ENCODE data around the gene KIF7.
"Not testable (repeated sequence)": the region's sequence is repeated elsewhere in the genome, so short reads cannot be mapped to it uniquely, and the experiment has no call there.

KIF7 gene

GRCh38 chr15:89625716-89626115 lies 29.6 kb downstream of the KIF7 start:
- Mint-ChIP-seq H3K27me3 (no peaks in the 10 kb centered on the region), H3K4me1 (ENCODE audit: low read depth) (no peaks in the 10 kb centered on the region), H3K36me3 (peaks cover 14% of the 10 kb centered on the region), H3K9me3 (ENCODE audit: low read depth) (no peaks in the 10 kb centered on the region), H3K27ac (no peak overlapping the region), H3K4me3 (no peak overlapping the region)

DNA sequence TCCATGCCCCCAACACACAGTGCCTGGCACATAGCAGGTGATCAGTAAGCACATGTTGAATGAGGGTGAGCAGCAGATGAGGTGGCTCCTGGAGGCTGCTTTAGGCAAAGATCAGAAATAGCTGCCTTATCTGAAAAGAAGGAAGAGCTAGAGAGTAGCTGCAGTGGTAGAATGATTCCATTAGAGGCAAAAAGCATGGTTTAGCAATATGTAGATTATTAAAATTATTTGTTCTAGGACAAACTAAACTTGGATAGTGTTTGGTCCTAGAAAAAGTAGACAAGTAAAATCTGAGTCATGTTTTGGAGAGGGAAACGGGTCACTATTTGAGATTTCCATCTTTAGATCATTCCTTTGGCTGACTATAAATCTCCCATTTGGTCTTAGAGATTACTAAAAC lies 32.1 kb downstream of the KIF7 start:
- Mint-ChIP-seq H3K9me3 (ENCODE audit: low read depth) (no peaks in the 10 kb centered on the region), H3K27me3 (no peaks in the 10 kb centered on the region), H3K27ac (no peak overlapping the region), H3K4me1 (ENCODE audit: low read depth) (no peaks in the 10 kb centered on the region), H3K36me3 (peaks cover 13% of the 10 kb centered on the region), H3K4me3 (no peak overlapping the region)

DNA sequence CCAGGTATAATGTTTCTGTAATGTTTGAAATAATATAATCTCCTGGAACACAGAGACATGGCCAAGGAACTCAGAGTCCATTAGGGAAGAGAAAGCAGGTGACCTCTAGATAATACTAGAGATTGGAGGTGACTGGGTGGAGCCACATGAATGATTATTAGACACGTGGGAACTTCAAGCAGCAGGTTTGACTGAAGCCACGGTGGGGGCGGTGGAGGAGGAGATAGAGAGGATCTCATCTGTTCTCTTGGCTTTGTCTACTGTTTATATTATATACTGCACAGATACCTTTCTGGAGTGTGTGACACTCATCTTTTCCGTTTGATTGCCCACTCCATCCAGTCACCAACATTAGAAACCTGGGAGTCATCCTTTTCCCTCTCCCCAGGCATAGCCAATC lies 33.7 kb downstream of the KIF7 start:
- Mint-ChIP-seq H3K4me3 (no peak overlapping the region), H3K9me3 (ENCODE audit: low read depth) (no peaks in the 10 kb centered on the region), H3K36me3 (peaks cover 13% of the 10 kb centered on the region), H3K27ac (no peak overlapping the region), H3K4me1 (ENCODE audit: low read depth) (no peaks in the 10 kb centered on the region), H3K27me3 (no peaks in the 10 kb centered on the region)

DNA sequence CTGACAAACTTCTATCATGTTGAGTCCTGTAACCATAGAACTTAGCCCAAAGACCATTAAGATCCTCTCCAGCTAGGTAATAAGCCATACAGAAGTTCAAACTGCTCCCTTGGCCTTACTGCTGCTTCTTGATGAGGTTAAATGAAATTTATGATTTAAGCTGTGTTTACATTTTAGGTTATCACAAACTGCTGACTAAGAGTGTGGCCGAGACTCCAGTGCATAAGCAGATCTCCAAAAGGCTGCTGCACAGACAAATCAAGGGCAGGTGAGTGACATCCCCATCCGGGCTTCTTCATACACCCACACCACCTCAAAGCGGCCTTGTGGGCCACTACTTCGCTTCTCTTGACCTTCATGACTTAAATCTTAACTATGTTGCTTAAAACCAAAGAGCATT lies 39.0 kb downstream of the KIF7 start:
- Mint-ChIP-seq H3K9me3 (ENCODE audit: low read depth) (peaks cover 20% of the 10 kb centered on the region), H3K4me1 (ENCODE audit: low read depth) (no peaks in the 10 kb centered on the region), H3K36me3 (peaks cover 17% of the 10 kb centered on the region), H3K27me3 (peaks cover 2% of the 10 kb centered on the region), H3K27ac (no peak overlapping the region), H3K4me3 (no peak overlapping the region)

- Mint-ChIP-seq H3K4me3 (no peak overlapping the region), H3K36me3 (peaks cover 19% of the 10 kb centered on the region), H3K27me3 (peaks cover 2% of the 10 kb centered on the region)
Measured at GRCh38 chr15:89615135-89615534, 40.1 kb downstream of the KIF7 start.

DNA sequence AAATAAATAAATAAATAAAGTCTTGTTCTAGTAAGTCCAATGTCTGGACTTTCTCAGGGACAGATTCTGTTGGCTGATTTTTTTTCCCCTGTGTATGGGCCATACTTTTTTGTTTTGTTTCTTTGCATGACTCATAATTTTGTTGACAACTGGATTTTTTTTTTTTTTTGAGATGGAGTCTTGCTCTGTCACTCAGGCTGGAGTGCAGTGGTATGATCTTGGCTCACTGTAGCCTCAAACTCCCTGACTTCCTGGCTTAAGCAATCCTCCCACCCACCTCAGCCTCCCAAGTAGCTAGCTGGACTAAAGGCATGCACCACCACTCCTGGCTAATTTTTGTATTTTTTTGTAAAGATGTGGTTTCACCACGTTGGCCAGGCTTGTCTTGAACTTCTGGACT lies 41.1 kb downstream of the KIF7 start:
- no peak overlapping the region for H3K4me3 Mint-ChIP-seq
- peaks cover 2% of the 10 kb centered on the region for H3K27me3 Mint-ChIP-seq
- peaks cover 23% of the 10 kb centered on the region for H3K9me3 Mint-ChIP-seq (ENCODE audit: low read depth)
- H3K36me3 Mint-ChIP-seq = peaks cover 22% of the 10 kb centered on the region
- H3K27ac Mint-ChIP-seq = no peak overlapping the region
- H3K4me1 Mint-ChIP-seq (ENCODE audit: low read depth) = no peaks in the 10 kb centered on the region

More at GRCh38 chr15:89615135-89615534, 40.1 kb downstream of the KIF7 start:
- no peaks in the 10 kb centered on the region for H3K4me1 Mint-ChIP-seq (ENCODE audit: low read depth)
- H3K9me3 Mint-ChIP-seq (ENCODE audit: low read depth) = peaks cover 23% of the 10 kb centered on the region
- H3K27ac Mint-ChIP-seq = no peak overlapping the region

DNA sequence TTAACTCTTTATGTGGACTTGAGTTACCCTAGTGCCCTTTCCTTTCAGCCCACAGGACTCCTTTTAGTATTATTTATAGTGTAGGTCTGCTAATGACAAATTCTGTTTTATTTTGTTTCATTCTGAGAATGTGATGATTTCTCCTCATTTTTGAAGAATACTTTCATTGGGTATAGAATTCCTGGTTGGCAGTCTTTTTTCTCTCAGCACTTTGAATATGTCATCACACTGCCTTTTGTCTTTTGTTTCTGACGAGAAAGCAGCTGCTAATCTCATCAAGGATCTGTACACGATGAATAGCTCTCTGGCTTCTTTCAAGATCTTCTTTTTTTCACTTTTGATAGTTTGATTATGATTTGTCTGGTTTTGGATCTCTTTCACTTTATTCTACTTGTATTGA lies 42.2 kb downstream of the KIF7 start:
- no peak overlapping the region for H3K4me3 Mint-ChIP-seq
- H3K27ac Mint-ChIP-seq = no peak overlapping the region
- H3K36me3 Mint-ChIP-seq = peaks cover 22% of the 10 kb centered on the region
- H3K4me1 Mint-ChIP-seq (ENCODE audit: low read depth) = no peaks in the 10 kb centered on the region
- H3K9me3 Mint-ChIP-seq (ENCODE audit: low read depth) = peaks cover 23% of the 10 kb centered on the region
- H3K27me3 Mint-ChIP-seq = peaks cover 2% of the 10 kb centered on the region

- Mint-ChIP-seq H3K9me3 (ENCODE audit: low read depth) (peaks cover 23% of the 10 kb centered on the region), H3K36me3 (peaks cover 22% of the 10 kb centered on the region), H3K4me1 (ENCODE audit: low read depth) (no peaks in the 10 kb centered on the region), H3K27me3 (peaks cover 2% of the 10 kb centered on the region), H3K27ac (no peak overlapping the region), H3K4me3 (no peak overlapping the region)
Measured at GRCh38 chr15:89611317-89611716, 44.0 kb downstream of the KIF7 start.

DNA sequence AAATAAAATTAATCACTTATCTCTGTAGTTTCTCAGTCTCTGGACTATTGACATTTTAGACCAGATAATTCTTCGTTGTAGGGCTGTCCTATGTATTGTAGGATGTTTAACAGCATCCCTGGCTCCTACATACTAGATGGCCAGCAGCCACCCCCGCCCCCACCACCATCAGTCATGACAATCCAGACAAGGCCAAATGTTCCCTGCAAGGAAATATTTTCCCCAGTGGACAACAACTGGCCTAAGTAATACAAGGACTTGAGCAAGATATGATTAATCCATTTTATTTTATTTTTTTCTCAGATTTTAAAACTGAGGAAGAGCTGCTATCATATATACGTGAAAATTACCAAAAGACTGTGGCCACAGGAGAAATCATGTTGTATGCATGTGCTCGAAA lies 56.2 kb downstream of the KIF7 start:
- no peak overlapping the region for H3K4me3 Mint-ChIP-seq

GRCh38 chr15:89593018-89593417 lies 62.2 kb downstream of the KIF7 start:
- H3K9me3 Mint-ChIP-seq (ENCODE audit: low read depth) = no peaks in the 10 kb centered on the region
- no peaks in the 10 kb centered on the region for H3K4me1 Mint-ChIP-seq (ENCODE audit: low read depth)
- H3K4me3 Mint-ChIP-seq = no peak overlapping the region
- H3K27me3 Mint-ChIP-seq = no peaks in the 10 kb centered on the region
- no peak overlapping the region for H3K27ac Mint-ChIP-seq
- H3K36me3 Mint-ChIP-seq = peaks cover 4% of the 10 kb centered on the region

More for the DNA sequence above, 56.2 kb downstream of the KIF7 start:
- peaks cover 2% of the 10 kb centered on the region for H3K27me3 Mint-ChIP-seq
- no peak overlapping the region for H3K27ac Mint-ChIP-seq
- H3K36me3 Mint-ChIP-seq = peaks cover 7% of the 10 kb centered on the region
- H3K9me3 Mint-ChIP-seq (ENCODE audit: low read depth) = no peaks in the 10 kb centered on the region
- H3K4me1 Mint-ChIP-seq (ENCODE audit: low read depth) = no peaks in the 10 kb centered on the region

GRCh38 chr15:89591834-89592233 lies 63.4 kb downstream of the KIF7 start:
- Mint-ChIP-seq H3K9me3 (ENCODE audit: low read depth) (no peaks in the 10 kb centered on the region), H3K27me3 (no peaks in the 10 kb centered on the region), H3K4me1 (ENCODE audit: low read depth) (no peaks in the 10 kb centered on the region), H3K4me3 (no peak overlapping the region), H3K36me3 (no peaks in the 10 kb centered on the region), H3K27ac (no peak overlapping the region)

GRCh38 chr15:89587955-89588354 lies 67.3 kb downstream of the KIF7 start:
- peaks cover 3% of the 10 kb centered on the region for H3K36me3 Mint-ChIP-seq
- no peaks in the 10 kb centered on the region for H3K27me3 Mint-ChIP-seq
- no peak overlapping the region for H3K4me3 Mint-ChIP-seq
- H3K27ac Mint-ChIP-seq = no peak overlapping the region
- H3K4me1 Mint-ChIP-seq (ENCODE audit: low read depth) = no peaks in the 10 kb centered on the region
- H3K9me3 Mint-ChIP-seq (ENCODE audit: low read depth) = no peaks in the 10 kb centered on the region

DNA sequence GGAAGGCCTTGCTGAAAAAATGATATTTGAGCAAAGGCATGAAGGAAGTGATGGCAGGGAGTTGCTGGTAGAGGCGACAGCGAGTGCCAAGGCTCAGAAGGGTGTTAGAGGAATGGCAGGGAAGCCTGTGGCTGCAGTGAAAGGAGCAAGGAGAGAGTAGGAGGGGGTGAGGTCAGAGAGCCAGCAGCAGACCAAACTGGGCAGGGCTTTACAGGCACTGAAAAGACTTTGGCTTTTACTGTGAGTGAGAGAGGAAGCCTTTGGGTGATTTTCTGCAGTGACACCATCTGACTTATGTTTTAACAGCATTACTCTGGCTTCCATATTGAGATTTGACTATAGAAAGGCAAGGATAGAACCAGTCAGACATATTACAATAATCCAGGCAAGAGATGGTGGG lies 68.6 kb downstream of the KIF7 start:
- H3K36me3 Mint-ChIP-seq = peaks cover 3% of the 10 kb centered on the region
- no peaks in the 10 kb centered on the region for H3K27me3 Mint-ChIP-seq
- H3K4me3 Mint-ChIP-seq = no peak overlapping the region
- no peak overlapping the region for H3K27ac Mint-ChIP-seq
- no peaks in the 10 kb centered on the region for H3K9me3 Mint-ChIP-seq (ENCODE audit: low read depth)
- H3K4me1 Mint-ChIP-seq (ENCODE audit: low read depth) = no peaks in the 10 kb centered on the region

DNA sequence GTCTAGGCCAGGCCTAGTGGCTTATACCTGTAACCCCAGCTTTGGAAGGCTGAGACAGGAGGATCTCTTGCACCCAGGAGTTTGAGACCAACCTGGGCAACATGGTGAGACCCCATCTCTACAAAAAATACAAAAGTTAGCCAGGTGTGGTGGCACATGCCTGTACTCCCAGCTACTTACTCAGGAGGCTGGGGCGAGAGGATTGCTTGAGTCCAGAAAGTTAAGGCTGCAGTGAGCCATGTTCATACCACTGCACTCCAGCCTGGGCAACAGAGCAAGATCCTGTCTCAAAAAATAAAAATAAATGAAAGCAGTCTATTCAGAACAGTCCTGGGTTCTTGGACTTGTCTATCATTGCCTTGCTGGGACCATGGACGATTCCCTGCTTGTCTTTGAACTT lies 74.5 kb downstream of the KIF7 start:
- not testable (repeated sequence) for H3K9me3 Mint-ChIP-seq (ENCODE audit: low read depth); H3K4me1 Mint-ChIP-seq (ENCODE audit: low read depth); H3K27ac Mint-ChIP-seq; H3K27me3 Mint-ChIP-seq; H3K36me3 Mint-ChIP-seq; H3K4me3 Mint-ChIP-seq

- Mint-ChIP-seq H3K27me3 (no peaks in the 10 kb centered on the region), H3K9me3 (ENCODE audit: low read depth) (no peaks in the 10 kb centered on the region), H3K4me1 (ENCODE audit: low read depth) (peaks cover 6% of the 10 kb centered on the region), H3K27ac (no peak overlapping the region), H3K4me3 (no peak overlapping the region), H3K36me3 (no peaks in the 10 kb centered on the region)
Measured at GRCh38 chr15:89578146-89578545, 77.1 kb downstream of the KIF7 start.

Measured in activated naive CD8-positive, alpha-beta T cell (primary cell).